ENCODE measurements around the gene PBX3. TPM values are rescaled to one million over a fixed set of nuclear protein-coding genes. Genes with fewer than 3 reads are reported as not detected.

PBX3 gene
- total RNA-seq (2011; cell fraction: chromatin; rRNA removed; ENCODE audit: low replicate concordance) = 2.8 and 5.5 TPM in 2 replicates
- 2.5 and 2.6 TPM in 2 replicates for total RNA-seq (2011; cell fraction: nucleolus; rRNA removed)
- 4.8 and 8.5 TPM in 2 replicates for total RNA-seq (2011; cell fraction: nucleoplasm; rRNA removed)
- total RNA-seq (2014; rRNA removed) = 2.9 and 5.8 TPM in 2 replicates
- total RNA-seq (2014; rRNA removed; fragmentation: Illumina TruSeq; extraction: Trizol) = 0.91 and 1.3 TPM in 2 replicates
- total RNA-seq (2015; rRNA removed; fragmentation: Illumina TruSeq; extraction: Trizol) = 0.65 and 0.98 TPM in 2 replicates
- 1.8 and 3.1 TPM in 2 replicates for total RNA-seq (2021)
- polyA plus RNA-seq (2011; rRNA removed) = 1.0 and 2.5 TPM in 2 replicates
- polyA plus RNA-seq (2011; cell fraction: cytosol; rRNA removed) = 0.56 and 1.2 TPM in 2 replicates
- polyA plus RNA-seq (2011; cell fraction: nucleus; rRNA removed) = 1.4 and 3.8 TPM in 2 replicates
- 0.91 and 1.1 TPM in 2 replicates for polyA plus RNA-seq (2012)
- polyA plus RNA-seq (2014; fragmentation: Illumina TruSeq; extraction: Trizol) = 0.71 and 0.92 TPM in 2 replicates
- under 1 TPM; 0.14 to 0.21 TPM for polyA plus RNA-seq (2014; fragmentation: Nextera tagmentation; extraction: Ambion mirVana)
- polyA plus RNA-seq (2014; rRNA removed) = 1.9 and 3.4 TPM in 2 replicates
- 2.6 and 4.6 TPM in 2 replicates for polyA minus RNA-seq (2011; rRNA and poly(A)+ RNA removed)
- polyA minus RNA-seq (2011; cell fraction: cytosol; rRNA and poly(A)+ RNA removed) = 1.3 TPM in 1 of 2 replicates, not detected in the other
- polyA minus RNA-seq (2011; cell fraction: nucleus; rRNA and poly(A)+ RNA removed) = 9.2 and 13.7 TPM in 2 replicates
- Bru-seq, nascent RNA = percentile 29 among the genes with signal in this experiment
- BruChase-seq, experiment 1, labeled RNA remaining after a 2-hour chase = percentile 29 among the genes with signal in this experiment
- percentile 26 among the genes with signal in this experiment for BruChase-seq, experiment 2, labeled RNA remaining after a 6-hour chase
- long read RNA-seq, experiment 1, partial matches to known transcripts = 3 of 7 reads
- long read RNA-seq, experiment 1, other reads (novel, unspliced or antisense) = 0 of 7 reads
- long read RNA-seq, experiment 2, partial matches to known transcripts = 1 of 2 reads
- long read RNA-seq, experiment 2, other reads (novel, unspliced or antisense) = 0 of 2 reads
- long read RNA-seq, experiment 3 = 0 reads

DNA sequence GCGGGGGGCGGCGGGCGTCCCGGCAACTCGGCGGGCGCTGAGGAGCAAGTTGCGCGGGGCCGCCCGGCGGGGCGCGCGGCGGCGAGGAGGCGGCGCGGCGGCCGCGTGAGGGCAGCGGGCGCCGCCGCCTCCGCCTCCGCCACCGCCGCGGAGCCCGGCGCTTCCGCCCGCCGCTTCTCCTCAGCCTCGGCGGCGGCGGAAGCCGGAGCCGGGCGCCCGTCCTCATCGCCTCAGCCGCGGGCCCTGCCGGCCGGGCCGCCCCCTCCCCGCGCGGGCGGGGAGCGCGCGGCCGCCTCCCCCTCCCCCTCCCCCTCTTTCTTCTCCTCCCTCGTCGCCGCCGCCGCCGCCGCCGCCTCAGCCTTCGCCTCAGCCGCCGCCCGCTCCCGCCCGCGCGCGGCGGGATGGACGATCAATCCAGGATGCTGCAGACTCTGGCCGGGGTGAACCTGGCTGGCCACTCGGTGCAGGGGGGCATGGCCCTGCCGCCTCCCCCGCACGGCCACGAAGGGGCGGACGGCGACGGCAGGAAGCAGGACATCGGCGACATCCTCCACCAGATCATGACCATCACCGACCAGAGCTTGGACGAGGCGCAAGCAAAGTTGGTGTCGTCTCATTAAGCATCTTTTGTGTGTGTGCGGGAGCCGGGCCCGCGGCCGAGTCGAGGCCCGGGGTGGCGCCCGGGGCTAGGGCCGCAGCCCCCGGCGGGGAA, at the start of gene PBX3:
TSS of gene PBX3 (plus strand) at position 321 of the 712 bp plus-strand sequence.
- peak within 1 kb of the TSS; percentile 45 to 89; a peak in 3 of 4 replicates for H3K9ac ChIP-seq (ENCODE audit: insufficient read depth in 1 of 2, low read depth in 2 of 2, low read length in 2 of 2)
- intact Hi-C loops (cut with micrococcal nuclease) (loop anchor here (5.0 kb wide), 1 partner anchor 40 kb away; the partner anchor contains the start of gene MAPKAP1), in situ Hi-C loops (cut with MboI) (no loop called here)
- no peaks in the 10 kb centered on the region for H3K36me3 ChIP-seq (ENCODE audit: control insufficient read depth, insufficient read depth, low read length)
- CTCF ChIA-PET (ENCODE audit: low intra/inter-chr PET ratio) = interaction anchor here (0.5 kb wide), 1 partner anchor 337 kb away, joined by 3 read pairs; no protein-coding TSS in a partner anchor
- H3K4me3 ChIP-seq = peak within 1 kb of the TSS; percentile 57
- H3K4me1 ChIP-seq (replicated peaks in 1 of 2; ENCODE audit: control insufficient read depth in 2 of 2, insufficient read depth in 2 of 2, low read length in 2 of 2) = peaks cover 8 to 26% of the 10 kb centered on the region in 2 experiments
- ATAC-seq = peak; percentile 4
- DNase-seq (ENCODE audit: extremely low read depth in 1 of 4, low spot score in 3 of 4) = peak; percentile 52 to 70 (median 62)
- peaks cover 31 to 32% of the 10 kb centered on the region in 2 experiments for H3K27me3 ChIP-seq (ENCODE audit: control insufficient read depth in 2 of 2, insufficient read depth in 2 of 2, low read length in 2 of 2)
- BruUV-seq (replicated peaks) = no TSS peak
- POLR2A ChIA-PET = interaction anchor here (0.7 to 1.2 kb wide), 2 partner anchors 48 to 190 kb away, joined by 3 read pairs; no protein-coding TSS in a partner anchor
- no peaks in the 10 kb centered on the region for H3K9me3 ChIP-seq (replicated peaks; ENCODE audit: control insufficient read depth, insufficient read depth, low read depth, low read length)
- no peaks in the 10 kb centered on the region for H3K79me2 ChIP-seq (ENCODE audit: control insufficient read depth, insufficient read depth, low read length)
- H3K4me2 ChIP-seq (ENCODE audit: insufficient read depth, low read length) = peak within 1 kb of the TSS; percentile 85
- peak within 1 kb of the TSS; percentile 94 for H2AFZ ChIP-seq (ENCODE audit: low read depth, low read length)
- H4K20me1 ChIP-seq (replicated peaks; ENCODE audit: control insufficient read depth, insufficient read depth, low read length) = peaks cover 7% of the 10 kb centered on the region; the same call in 1 of the 2 replicates
- no peak within 1 kb of the TSS; the same call in 2 of the 3 replicates for H3K27ac ChIP-seq (ENCODE audit: extremely low read depth, low read depth, low read length)
- no peak for FAIRE-seq
- 0% methylated on average over 14 of the region's 107 CpGs for WGBS (ENCODE audit: insufficient coverage, low coverage, missing lambda C conversion rate)
- H3K9me1 ChIP-seq (ENCODE audit: control insufficient read depth, insufficient read depth, low read length) = no peaks in the 10 kb centered on the region
- TF ChIP-seq NFIC (IDR thresholded peaks at IDR 0.05) (peak; percentile 64), RBBP5 (IDR thresholded peaks at IDR 0.05; ENCODE audit: borderline replicate concordance, insufficient read depth, low read length, poor library complexity, severe bottlenecking) (peak; percentile 39), KDM2B (CRISPR knock-in tag; IDR thresholded peaks at IDR 0.05) (peak; percentile 68; the same call in 1 of the 2 replicates), PCBP1 (IDR thresholded peaks at IDR 0.05; ENCODE audit: low read depth, low read length, poor library complexity, severe bottlenecking) (peak; percentile 22), CTBP1 (IDR thresholded peaks at IDR 0.05; ENCODE audit: borderline replicate concordance) (peak; percentile 91), TAF7 (tag; IDR thresholded peaks at IDR 0.05) (no peak), RNF2 (IDR thresholded peaks at IDR 0.05) (peak; percentile 31; the same call in 1 of the 2 replicates), ZFP36 (IDR thresholded peaks at IDR 0.05; ENCODE audit: low read depth, low read length, partially characterized antibody) (no peak), KDM4B (IDR thresholded peaks at IDR 0.05; ENCODE audit: borderline replicate concordance in 2 of 2, low read depth in 1 of 2) (no peak), EGR1 (conservative IDR thresholded peaks at IDR 0.05) (peak; percentile 54), PHF8 (IDR thresholded peaks at IDR 0.05; ENCODE audit: borderline replicate concordance, low read length) (peak; percentile 11; the same call in 1 of the 2 replicates)
- TF ChIP-seq, protein P1, sequence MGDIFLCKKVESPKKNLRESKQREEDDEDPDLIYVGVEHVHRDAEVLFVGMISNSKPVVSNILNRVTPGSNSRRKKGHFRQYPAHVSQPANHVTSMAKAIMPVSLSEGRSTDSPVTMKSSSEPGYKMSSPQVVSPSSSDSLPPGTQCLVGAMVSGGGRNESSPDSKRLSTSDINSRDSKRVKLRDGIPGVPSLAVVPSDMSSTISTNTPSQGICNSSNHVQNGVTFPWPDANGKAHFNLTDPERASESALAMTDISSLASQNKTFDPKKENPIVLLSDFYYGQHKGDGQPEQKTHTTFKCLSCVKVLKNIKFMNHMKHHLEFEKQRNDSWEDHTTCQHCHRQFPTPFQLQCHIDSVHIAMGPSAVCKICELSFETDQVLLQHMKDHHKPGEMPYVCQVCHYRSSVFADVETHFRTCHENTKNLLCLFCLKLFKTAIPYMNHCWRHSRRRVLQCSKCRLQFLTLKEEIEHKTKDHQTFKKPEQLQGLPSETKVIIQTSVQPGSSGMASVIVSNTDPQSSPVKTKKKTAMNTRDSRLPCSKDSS (IDR thresholded peaks at IDR 0.05; ENCODE audit: low read depth, partially characterized antibody) = no peak
- TF ChIP-seq, protein P2, sequence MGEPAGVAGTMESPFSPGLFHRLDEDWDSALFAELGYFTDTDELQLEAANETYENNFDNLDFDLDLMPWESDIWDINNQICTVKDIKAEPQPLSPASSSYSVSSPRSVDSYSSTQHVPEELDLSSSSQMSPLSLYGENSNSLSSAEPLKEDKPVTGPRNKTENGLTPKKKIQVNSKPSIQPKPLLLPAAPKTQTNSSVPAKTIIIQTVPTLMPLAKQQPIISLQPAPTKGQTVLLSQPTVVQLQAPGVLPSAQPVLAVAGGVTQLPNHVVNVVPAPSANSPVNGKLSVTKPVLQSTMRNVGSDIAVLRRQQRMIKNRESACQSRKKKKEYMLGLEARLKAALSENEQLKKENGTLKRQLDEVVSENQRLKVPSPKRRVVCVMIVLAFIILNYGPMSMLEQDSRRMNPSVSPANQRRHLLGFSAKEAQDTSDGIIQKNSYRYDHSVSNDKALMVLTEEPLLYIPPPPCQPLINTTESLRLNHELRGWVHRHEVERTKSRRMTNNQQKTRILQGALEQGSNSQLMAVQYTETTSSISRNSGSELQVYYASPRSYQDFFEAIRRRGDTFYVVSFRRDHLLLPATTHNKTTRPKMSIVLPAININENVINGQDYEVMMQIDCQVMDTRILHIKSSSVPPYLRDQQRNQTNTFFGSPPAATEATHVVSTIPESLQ (CRISPR knock-in tag; IDR thresholded peaks at IDR 0.05) = no peak
